GM23338 (cell line): ENCODE results near the gene EXOC4. TPM values are rescaled to one million over a fixed set of nuclear protein-coding genes. Genes with fewer than 3 reads are reported as not detected.

Experiments
- ATAC-seq: fragments of 200-7000 bp; cut with Tn5 transposase; 3 replicates; pipeline ENCODE4 v1.9.1; 2020
- DNase-seq: peaks from one replicate; pipeline ENCODE4 v3.0.0-alpha.2; 2015; ENCODE audit warnings: low spot score
- H2AFZ ChIP-seq: fragments of 200-600 bp; sonication (generic); 2 replicates; pipeline ENCODE4 v1.8.0; 2016; ENCODE audit warnings: antibody characterized with exemption, mild to moderate bottlenecking, moderate library complexity
- H3F3A ChIP-seq: fragments of 200-600 bp; sonication (generic); replicated peaks from 2 replicates; pipeline ENCODE4 v1.8.0; 2017; ENCODE audit warnings: antibody characterized with exemption, mixed run types, low read depth
- H3K27ac ChIP-seq: fragments of 200-600 bp; sonication (generic); 2 replicates; pipeline ENCODE4 v1.6.1; 2016; ENCODE audit warnings: low read depth
- H3K27me3 ChIP-seq: fragments of 200-600 bp; sonication (generic); 2 replicates; pipeline ENCODE4 v1.8.0; 2016; ENCODE audit warnings: mild to moderate bottlenecking, mixed run types, moderate library complexity; ENCODE audit not compliant: insufficient read depth
- H3K36me3 ChIP-seq: fragments of 200-600 bp; sonication (generic); 2 replicates; pipeline ENCODE4 v1.8.0; 2016; ENCODE audit warnings: mild to moderate bottlenecking; ENCODE audit not compliant: insufficient read depth
- H3K4me1 ChIP-seq: fragments of 200-600 bp; sonication (generic); 2 replicates; pipeline ENCODE4 v1.8.0; 2016; ENCODE audit warnings: mild to moderate bottlenecking, moderate library complexity; ENCODE audit not compliant: insufficient read depth
- H3K4me2 ChIP-seq: fragments of 200-600 bp; sonication (generic); 2 replicates; pipeline ENCODE4 v1.7.1; 2017; ENCODE audit warnings: mixed run types
- H3K4me3 ChIP-seq: fragments of 200-600 bp; sonication (generic); 2 replicates; pipeline ENCODE4 v1.6.1; 2016; ENCODE audit warnings: mixed run types
- H3K79me2 ChIP-seq: fragments of 200-600 bp; sonication (generic); replicated peaks from 2 replicates; pipeline ENCODE4 v1.8.0; 2017; ENCODE audit warnings: mild to moderate bottlenecking; ENCODE audit not compliant: insufficient read depth
- H3K9me2 ChIP-seq: fragments of 200-600 bp; sonication (generic); 2 replicates; pipeline ENCODE4 v1.8.0; 2017; ENCODE audit not compliant: insufficient read depth
- H4K20me1 ChIP-seq: fragments of 200-600 bp; sonication (generic); replicated peaks from 2 replicates; pipeline ENCODE4 v1.8.0; 2017; ENCODE audit warnings: mild to moderate bottlenecking; ENCODE audit not compliant: insufficient read depth
- H3K27ac Mint-ChIP-seq: 2 replicates; pipeline ENCODE4 v1.8.0; 2020; ENCODE audit warnings: inconsistent platforms, mild to moderate bottlenecking, moderate library complexity, mixed read lengths
- H3K27me3 Mint-ChIP-seq: 3 replicates; pipeline ENCODE4 v1.8.0; 2022; ENCODE audit warnings: low read depth, mild to moderate bottlenecking, moderate library complexity, mixed read lengths, inconsistent platforms; ENCODE audit not compliant: insufficient read depth, poor library complexity
- H3K36me3 Mint-ChIP-seq: 3 replicates; pipeline ENCODE4 v1.8.0; 2021; ENCODE audit warnings: low read depth, mild to moderate bottlenecking, inconsistent platforms, moderate library complexity, mixed read lengths
- H3K4me1 Mint-ChIP-seq: 3 replicates; pipeline ENCODE4 v1.8.0; 2020; ENCODE audit warnings: mild to moderate bottlenecking, inconsistent platforms, mixed read lengths
- H3K4me3 Mint-ChIP-seq: 3 replicates; pipeline ENCODE4 v1.8.0; 2021; ENCODE audit warnings: moderate library complexity, mild to moderate bottlenecking, inconsistent platforms, mixed read lengths
- H3K9me3 Mint-ChIP-seq: 3 replicates; pipeline ENCODE4 v1.8.0; 2020; ENCODE audit warnings: moderate library complexity, mild to moderate bottlenecking, inconsistent platforms, mixed read lengths
- CREB1 ChIP-seq: fragments of 250-450 bp; sonication (Bioruptor Pico); IDR thresholded peaks from 2 replicates; pipeline ENCODE4 v1.5.0; 2020; ENCODE audit warnings: low read depth, mild to moderate bottlenecking, moderate library complexity
- ETS1 ChIP-seq: IDR thresholded peaks from 2 replicates; pipeline ENCODE4 v1.6.1; 2016; ENCODE audit warnings: antibody characterized with exemption
- EZH2 ChIP-seq: fragments of 200-600 bp; sonication (generic); IDR thresholded peaks from one replicate; pipeline ENCODE4 v1.8.0; 2017; ENCODE audit warnings: antibody characterized with exemption, mild to moderate bottlenecking, low read depth; ENCODE audit not compliant: unreplicated experiment
- EZH2phosphoT487 ChIP-seq: fragments of 200-600 bp; sonication (generic); IDR thresholded peaks from one replicate; pipeline ENCODE4 v1.8.1; 2018; ENCODE audit warnings: antibody characterized with exemption; ENCODE audit not compliant: unreplicated experiment
- JUNB ChIP-seq: IDR thresholded peaks from one replicate; pipeline ENCODE4 v1.6.1; 2016; ENCODE audit warnings: antibody characterized with exemption; ENCODE audit not compliant: unreplicated experiment
- NANOG ChIP-seq: IDR thresholded peaks from 2 replicates; pipeline ENCODE4 v1.6.1; 2016; ENCODE audit warnings: antibody characterized with exemption, borderline replicate concordance
- POLR2AphosphoS5 ChIP-seq: IDR thresholded peaks from 2 replicates; pipeline ENCODE4 v1.6.1; 2016; ENCODE audit warnings: antibody characterized with exemption, low read depth
- ZNF114 ChIP-seq: fragments of 250-450 bp; sonication (Bioruptor Pico); IDR thresholded peaks from 2 replicates; pipeline ENCODE4 v1.5.0; 2020; ENCODE audit warnings: mild to moderate bottlenecking, moderate library complexity
- ZNF331 ChIP-seq: fragments of 250-450 bp; sonication (Bioruptor Pico); IDR thresholded peaks from 2 replicates; pipeline ENCODE4 v1.5.0; 2020; ENCODE audit warnings: low read depth, mild to moderate bottlenecking, moderate library complexity
- polyA plus RNA-seq: library from polyadenylated mRNA; unstranded; fragments of >200 nt; fragmentation: Nextera tagmentation; extraction: Ambion mirVana; gene quantifications from 2 replicates; pipeline ENCODE4 v1.2.1, GENCODE V29; 2016
- total RNA-seq: library from RNA; depleted of rRNA; stranded (reverse); fragments of >200 nt; shearing (Covaris generic); gene quantifications from 2 replicates; pipeline ENCODE4 v1.2.3, GENCODE V29; 2014
- TF ChIP-seq, protein P1 (sequence below): fragments of 250-450 bp; sonication (Bioruptor Pico); IDR thresholded peaks from 2 replicates; pipeline ENCODE4 v1.5.0; 2020; ENCODE audit warnings: mild to moderate bottlenecking, moderate library complexity

The EXOC4 gene
- total and polyA plus RNA-seq, 2 experiments from 2014 or later, result 37.5 to 52.7 TPM

- no peak for TF ChIP-seq ZNF114 (CRISPR knock-in tag)
- TF ChIP-seq EZH2, result no peak
- no peak for TF ChIP-seq POLR2AphosphoS5
Measured at GRCh38 chr7:133883591-133883990, 630.7 kb downstream of the EXOC4 start (continued).

DNA sequence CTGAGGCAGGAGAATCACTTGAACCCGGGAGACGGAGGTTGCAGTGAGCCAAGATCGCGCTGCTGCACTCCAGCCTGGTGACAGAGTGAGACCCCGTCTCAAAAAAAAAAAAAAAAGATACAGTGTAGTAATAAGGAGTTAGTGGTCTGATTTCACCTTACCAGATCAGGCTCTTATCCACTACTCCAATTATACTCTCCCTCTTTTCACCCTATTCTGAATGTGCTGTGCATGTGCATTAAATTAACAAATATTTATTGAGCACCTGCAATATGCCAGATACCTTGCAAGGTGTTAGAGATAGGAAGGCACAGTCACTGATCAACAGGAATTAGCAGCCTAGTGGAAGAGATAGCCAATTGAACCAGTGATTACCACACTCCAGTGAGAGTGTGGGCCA is 632.3 kb downstream of the EXOC4 start:
- H3K4me2 ChIP-seq, result no peak overlapping the region
- peaks cover 4% of the 10 kb centered on the region; the same call in 2 of the 3 replicates for H3K9me3 Mint-ChIP-seq
- no peaks in the 10 kb centered on the region for H3K36me3 ChIP-seq
- H4K20me1 ChIP-seq, result no peaks in the 10 kb centered on the region
- H3K27ac Mint-ChIP-seq, result no peak overlapping the region
- H3K4me3 Mint-ChIP-seq, result no peak overlapping the region
- no peaks in the 10 kb centered on the region for H3K79me2 ChIP-seq
- no peak overlapping the region for H2AFZ ChIP-seq
- ATAC-seq, result no peak
- no peak for DNase-seq
- H3F3A ChIP-seq, result no peaks in the 10 kb centered on the region
- H3K27me3 ChIP-seq, result no peaks in the 10 kb centered on the region
- TF ChIP-seq ZNF331 (CRISPR knock-in tag) (no peak), NANOG (no peak), CREB1 (CRISPR knock-in tag) (no peak), ETS1 (no peak), EZH2 (no peak), ZNF114 (CRISPR knock-in tag) (no peak), JUNB (no peak), EZH2phosphoT487 (no peak), POLR2AphosphoS5 (no peak)
- TF ChIP-seq, protein P1, sequence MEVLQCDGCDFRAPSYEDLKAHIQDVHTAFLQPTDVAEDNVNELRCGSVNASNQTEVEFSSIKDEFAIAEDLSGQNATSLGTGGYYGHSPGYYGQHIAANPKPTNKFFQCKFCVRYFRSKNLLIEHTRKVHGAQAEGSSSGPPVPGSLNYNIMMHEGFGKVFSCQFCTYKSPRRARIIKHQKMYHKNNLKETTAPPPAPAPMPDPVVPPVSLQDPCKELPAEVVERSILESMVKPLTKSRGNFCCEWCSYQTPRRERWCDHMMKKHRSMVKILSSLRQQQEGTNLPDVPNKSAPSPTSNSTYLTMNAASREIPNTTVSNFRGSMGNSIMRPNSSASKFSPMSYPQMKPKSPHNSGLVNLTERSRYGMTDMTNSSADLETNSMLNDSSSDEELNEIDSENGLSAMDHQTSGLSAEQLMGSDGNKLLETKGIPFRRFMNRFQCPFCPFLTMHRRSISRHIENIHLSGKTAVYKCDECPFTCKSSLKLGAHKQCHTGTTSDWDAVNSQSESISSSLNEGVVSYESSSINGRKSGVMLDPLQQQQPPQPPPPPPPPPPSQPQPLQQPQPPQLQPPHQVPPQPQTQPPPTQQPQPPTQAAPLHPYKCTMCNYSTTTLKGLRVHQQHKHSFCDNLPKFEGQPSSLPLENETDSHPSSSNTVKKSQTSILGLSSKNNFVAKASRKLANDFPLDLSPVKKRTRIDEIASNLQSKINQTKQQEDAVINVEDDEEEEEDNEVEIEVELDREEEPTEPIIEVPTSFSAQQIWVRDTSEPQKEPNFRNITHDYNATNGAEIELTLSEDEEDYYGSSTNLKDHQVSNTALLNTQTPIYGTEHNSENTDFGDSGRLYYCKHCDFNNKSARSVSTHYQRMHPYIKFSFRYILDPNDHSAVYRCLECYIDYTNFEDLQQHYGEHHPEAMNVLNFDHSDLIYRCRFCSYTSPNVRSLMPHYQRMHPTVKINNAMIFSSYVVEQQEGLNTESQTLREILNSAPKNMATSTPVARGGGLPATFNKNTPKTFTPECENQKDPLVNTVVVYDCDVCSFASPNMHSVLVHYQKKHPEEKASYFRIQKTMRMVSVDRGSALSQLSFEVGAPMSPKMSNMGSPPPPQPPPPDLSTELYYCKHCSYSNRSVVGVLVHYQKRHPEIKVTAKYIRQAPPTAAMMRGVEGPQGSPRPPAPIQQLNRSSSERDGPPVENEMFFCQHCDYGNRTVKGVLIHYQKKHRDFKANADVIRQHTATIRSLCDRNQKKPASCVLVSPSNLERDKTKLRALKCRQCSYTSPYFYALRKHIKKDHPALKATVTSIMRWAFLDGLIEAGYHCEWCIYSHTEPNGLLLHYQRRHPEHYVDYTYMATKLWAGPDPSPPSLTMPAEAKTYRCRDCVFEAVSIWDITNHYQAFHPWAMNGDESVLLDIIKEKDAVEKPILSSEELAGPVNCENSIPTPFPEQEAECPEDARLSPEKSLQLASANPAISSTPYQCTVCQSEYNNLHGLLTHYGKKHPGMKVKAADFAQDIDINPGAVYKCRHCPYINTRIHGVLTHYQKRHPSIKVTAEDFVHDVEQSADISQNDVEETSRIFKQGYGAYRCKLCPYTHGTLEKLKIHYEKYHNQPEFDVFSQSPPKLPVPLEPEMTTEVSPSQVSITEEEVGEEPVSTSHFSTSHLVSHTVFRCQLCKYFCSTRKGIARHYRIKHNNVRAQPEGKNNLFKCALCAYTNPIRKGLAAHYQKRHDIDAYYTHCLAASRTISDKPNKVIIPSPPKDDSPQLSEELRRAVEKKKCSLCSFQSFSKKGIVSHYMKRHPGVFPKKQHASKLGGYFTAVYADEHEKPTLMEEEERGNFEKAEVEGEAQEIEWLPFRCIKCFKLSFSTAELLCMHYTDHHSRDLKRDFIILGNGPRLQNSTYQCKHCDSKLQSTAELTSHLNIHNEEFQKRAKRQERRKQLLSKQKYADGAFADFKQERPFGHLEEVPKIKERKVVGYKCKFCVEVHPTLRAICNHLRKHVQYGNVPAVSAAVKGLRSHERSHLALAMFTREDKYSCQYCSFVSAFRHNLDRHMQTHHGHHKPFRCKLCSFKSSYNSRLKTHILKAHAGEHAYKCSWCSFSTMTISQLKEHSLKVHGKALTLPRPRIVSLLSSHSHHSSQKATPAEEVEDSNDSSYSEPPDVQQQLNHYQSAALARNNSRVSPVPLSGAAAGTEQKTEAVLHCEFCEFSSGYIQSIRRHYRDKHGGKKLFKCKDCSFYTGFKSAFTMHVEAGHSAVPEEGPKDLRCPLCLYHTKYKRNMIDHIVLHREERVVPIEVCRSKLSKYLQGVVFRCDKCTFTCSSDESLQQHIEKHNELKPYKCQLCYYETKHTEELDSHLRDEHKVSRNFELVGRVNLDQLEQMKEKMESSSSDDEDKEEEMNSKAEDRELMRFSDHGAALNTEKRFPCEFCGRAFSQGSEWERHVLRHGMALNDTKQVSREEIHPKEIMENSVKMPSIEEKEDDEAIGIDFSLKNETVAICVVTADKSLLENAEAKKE (CRISPR knock-in tag), result no peak
- H3K27ac ChIP-seq, result no peak overlapping the region
- peaks cover 17% of the 10 kb centered on the region for H3K4me1 Mint-ChIP-seq
- H3K27me3 Mint-ChIP-seq, result peaks cover 1% of the 10 kb centered on the region
- H3K4me3 ChIP-seq, result no peak overlapping the region
- peaks cover 3% of the 10 kb centered on the region; the same call in 2 of the 3 replicates for H3K36me3 Mint-ChIP-seq
- no peaks in the 10 kb centered on the region for H3K9me2 ChIP-seq
- peaks cover 9% of the 10 kb centered on the region; the same call in 1 of the 2 replicates for H3K4me1 ChIP-seq
